Cardiac muscle cell (in vitro differentiated cells and primary cell): ENCODE data around the gene CDT1. TPM values are rescaled to one million over a fixed set of nuclear protein-coding genes. Genes with fewer than 3 reads are reported as not detected.

Source experiments
- DNase-seq, 2 donors: peaks; one replicate each; pipeline versions ENCODE4 v3.0.0 to v3.0.0-alpha.2; 2010 to 2017; ENCODE audit warnings: low read depth in 1 of 2, low spot score in 1 of 2
- H3K27ac ChIP-seq: fragments of 200-600 bp; sonication (generic); 2 replicates; pipeline ENCODE4 v1.5.1; 2016
- H3K27me3 ChIP-seq: fragments of 200-600 bp; sonication (generic); 2 replicates; pipeline ENCODE4 v1.6.0; 2016; ENCODE audit warnings: control low read depth
- H3K36me3 ChIP-seq: fragments of 200-600 bp; sonication (generic); 2 replicates; pipeline ENCODE4 v1.5.1; 2016; ENCODE audit warnings: control low read depth
- H3K4me1 ChIP-seq: fragments of 200-600 bp; sonication (generic); 2 replicates; pipeline ENCODE4 v1.8.1; 2017; ENCODE audit warnings: low read depth, mild to moderate bottlenecking, mixed run types
- H3K4me3 ChIP-seq: fragments of 200-600 bp; sonication (generic); 2 replicates; pipeline ENCODE4 v1.5.1; 2016; ENCODE audit warnings: mild to moderate bottlenecking
- H3K9me3 ChIP-seq: fragments of 200-600 bp; sonication (generic); 2 replicates; pipeline ENCODE4 v1.5.1; 2017; ENCODE audit warnings: low read depth, mild to moderate bottlenecking, control low read depth
- polyA plus RNA-seq: library from polyadenylated mRNA; unstranded; fragments of >200 nt; fragmentation: Nextera tagmentation; extraction: Ambion mirVana; gene quantifications from 2 replicates; pipeline ENCODE4 v1.2.1, GENCODE V29; 2016
- total RNA-seq: library from RNA; depleted of rRNA; stranded (reverse); fragments of >200 nt; gene quantifications from 2 replicates; pipeline ENCODE4 v1.2.3, GENCODE V29; 2016
- TF ChIP-seq, protein P1 (sequence below): IDR thresholded peaks from 2 replicates; pipeline ENCODE4 v1.5.1; 2012; ENCODE audit warnings: low read depth, mild to moderate bottlenecking, low read length

Gene CDT1
- total and polyA plus RNA-seq, 2 experiments from 2014 or later, result 17.9 to 29.6 TPM

DNA sequence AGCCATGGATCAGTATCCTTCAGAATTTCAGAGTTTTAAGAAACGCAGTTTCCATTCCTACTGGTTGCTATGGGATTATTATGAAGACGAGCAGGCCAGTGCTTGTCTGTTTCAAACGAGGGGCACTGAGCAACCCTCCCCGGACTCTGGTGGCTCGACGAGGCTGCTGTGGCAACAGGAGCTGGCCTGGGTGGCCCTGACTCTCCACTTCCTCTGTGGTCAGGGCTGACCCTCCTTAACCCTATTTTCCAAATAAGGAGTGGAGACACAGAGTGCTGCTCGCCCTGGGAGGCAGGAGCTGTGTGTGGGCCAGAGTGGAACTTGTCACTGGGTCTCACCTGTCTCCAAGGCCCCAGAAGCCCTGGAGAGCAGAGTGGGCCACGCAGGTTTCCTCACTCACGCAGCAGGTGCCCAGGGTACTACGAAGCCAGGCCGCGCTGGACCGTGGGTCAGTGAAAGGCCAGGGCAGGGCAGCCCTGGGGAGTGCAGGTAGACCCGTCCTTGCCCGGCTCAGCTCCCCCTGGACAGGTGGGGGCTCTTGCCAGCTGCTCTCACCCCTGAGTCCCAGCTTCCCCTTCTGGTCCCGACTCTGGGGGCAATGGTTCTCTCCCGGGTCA, 49.8 kb downstream of the CDT1 start:
- Histone ChIP-seq H3K4me3 (no peak overlapping the region), H3K9me3 (no peaks in the 10 kb centered on the region), H3K4me1 (no peaks in the 10 kb centered on the region), H3K36me3 (no peaks in the 10 kb centered on the region), H3K27me3 (no peaks in the 10 kb centered on the region), H3K27ac (peak overlapping the region; percentile 48)
- no peak for DNase-seq
- TF ChIP-seq, protein P1, sequence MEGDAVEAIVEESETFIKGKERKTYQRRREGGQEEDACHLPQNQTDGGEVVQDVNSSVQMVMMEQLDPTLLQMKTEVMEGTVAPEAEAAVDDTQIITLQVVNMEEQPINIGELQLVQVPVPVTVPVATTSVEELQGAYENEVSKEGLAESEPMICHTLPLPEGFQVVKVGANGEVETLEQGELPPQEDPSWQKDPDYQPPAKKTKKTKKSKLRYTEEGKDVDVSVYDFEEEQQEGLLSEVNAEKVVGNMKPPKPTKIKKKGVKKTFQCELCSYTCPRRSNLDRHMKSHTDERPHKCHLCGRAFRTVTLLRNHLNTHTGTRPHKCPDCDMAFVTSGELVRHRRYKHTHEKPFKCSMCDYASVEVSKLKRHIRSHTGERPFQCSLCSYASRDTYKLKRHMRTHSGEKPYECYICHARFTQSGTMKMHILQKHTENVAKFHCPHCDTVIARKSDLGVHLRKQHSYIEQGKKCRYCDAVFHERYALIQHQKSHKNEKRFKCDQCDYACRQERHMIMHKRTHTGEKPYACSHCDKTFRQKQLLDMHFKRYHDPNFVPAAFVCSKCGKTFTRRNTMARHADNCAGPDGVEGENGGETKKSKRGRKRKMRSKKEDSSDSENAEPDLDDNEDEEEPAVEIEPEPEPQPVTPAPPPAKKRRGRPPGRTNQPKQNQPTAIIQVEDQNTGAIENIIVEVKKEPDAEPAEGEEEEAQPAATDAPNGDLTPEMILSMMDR, result no peak

DNA sequence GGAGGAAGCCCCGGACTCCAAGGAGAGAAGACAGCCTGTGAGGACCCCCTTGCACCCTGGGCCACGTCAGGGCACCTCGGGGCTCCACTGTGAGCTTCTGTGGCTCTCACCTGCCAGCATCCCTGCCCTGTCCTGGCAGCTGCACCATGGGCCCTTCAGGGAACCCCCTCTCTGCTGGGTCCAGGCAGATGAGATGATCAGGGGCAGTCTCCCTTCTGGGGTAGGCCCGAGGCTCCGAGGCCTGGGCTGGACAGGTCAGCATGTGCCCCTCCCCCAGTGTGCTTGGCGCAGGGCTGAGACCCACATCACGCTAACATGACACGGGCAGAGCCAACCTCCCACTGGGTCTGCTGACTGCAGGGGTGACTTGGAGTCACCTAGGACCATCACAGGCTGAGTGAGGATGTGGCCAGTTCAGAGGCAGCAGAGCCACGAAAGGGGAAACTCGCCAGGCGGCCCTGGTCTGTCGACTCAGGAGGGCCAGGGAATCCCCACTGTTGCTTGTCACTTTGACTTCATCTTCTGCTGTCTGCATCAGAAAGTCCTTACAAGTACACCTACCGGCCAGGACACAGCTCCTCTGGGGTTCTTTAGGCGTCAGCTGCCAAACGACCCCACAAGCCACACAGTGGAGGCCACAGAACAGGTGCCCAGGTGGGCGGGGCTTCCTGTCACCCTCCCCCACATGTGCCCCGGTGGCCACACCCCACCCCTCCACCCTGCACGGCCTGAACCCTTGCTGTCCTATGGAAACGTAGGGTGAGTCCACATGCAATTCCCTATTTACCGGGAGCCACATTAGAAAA, 50.9 kb downstream of the CDT1 start:
- Histone ChIP-seq H3K27me3 (no peaks in the 10 kb centered on the region), H3K4me1 (no peaks in the 10 kb centered on the region), H3K27ac (no peak overlapping the region), H3K36me3 (peaks cover 2% of the 10 kb centered on the region), H3K9me3 (no peaks in the 10 kb centered on the region), H3K4me3 (no peak overlapping the region)
- TF ChIP-seq, protein P1, result no peak
- no peak for DNase-seq

DNA sequence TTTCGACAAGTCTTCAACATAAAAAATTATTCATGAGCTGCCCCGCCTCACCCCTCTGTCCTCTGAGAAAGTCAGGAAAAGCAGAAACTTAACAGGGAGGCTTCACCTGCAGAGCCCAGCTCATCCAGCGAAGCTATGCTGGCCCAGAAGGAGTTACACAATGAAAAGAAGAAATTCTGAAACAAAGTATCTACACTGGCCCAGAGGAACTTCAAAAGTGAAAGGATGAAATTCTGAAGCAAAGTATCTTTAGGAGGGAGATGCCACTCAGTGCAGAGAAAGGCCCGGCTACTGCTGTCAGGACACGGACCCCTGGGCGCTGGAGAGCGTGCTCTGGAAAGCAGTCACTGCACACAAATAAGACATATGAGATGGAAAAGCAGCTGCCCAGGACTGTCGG, 51.6 kb downstream of the CDT1 start:
- H3K4me3 ChIP-seq, result no peak overlapping the region
- no peaks in the 10 kb centered on the region for H3K4me1 ChIP-seq
- no peak overlapping the region for H3K27ac ChIP-seq
- TF ChIP-seq, protein P1, result no peak
- no peaks in the 10 kb centered on the region for H3K9me3 ChIP-seq
- no peaks in the 10 kb centered on the region for H3K27me3 ChIP-seq
- DNase-seq, result no peak
- peaks cover 4% of the 10 kb centered on the region for H3K36me3 ChIP-seq

DNA sequence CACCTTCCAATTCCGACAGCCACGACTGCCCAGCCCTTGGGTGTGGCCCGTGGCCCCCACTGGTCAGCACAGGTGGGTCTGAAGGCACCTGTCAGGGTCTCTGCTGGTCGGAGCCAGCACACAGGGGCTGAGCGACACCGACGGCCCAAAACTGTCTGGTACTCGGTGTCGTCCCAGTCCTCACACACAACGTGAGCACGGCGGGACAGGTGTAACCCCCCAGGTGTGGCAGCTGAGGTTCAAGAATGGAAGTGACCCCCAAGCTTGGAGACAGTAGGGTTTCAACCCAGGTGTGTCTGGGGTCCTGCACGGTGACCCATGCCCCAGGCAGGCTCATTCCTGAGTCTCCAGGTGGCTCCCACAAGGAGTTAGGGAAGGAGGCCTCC, 52.1 kb downstream of the CDT1 start:
- TF ChIP-seq, protein P1, result no peak
- Histone ChIP-seq H3K27me3 (no peaks in the 10 kb centered on the region), H3K9me3 (no peaks in the 10 kb centered on the region), H3K27ac (no peak overlapping the region), H3K4me1 (no peaks in the 10 kb centered on the region), H3K4me3 (peak overlapping the region; percentile 75), H3K36me3 (peaks cover 4% of the 10 kb centered on the region)
- no peak for DNase-seq

DNA sequence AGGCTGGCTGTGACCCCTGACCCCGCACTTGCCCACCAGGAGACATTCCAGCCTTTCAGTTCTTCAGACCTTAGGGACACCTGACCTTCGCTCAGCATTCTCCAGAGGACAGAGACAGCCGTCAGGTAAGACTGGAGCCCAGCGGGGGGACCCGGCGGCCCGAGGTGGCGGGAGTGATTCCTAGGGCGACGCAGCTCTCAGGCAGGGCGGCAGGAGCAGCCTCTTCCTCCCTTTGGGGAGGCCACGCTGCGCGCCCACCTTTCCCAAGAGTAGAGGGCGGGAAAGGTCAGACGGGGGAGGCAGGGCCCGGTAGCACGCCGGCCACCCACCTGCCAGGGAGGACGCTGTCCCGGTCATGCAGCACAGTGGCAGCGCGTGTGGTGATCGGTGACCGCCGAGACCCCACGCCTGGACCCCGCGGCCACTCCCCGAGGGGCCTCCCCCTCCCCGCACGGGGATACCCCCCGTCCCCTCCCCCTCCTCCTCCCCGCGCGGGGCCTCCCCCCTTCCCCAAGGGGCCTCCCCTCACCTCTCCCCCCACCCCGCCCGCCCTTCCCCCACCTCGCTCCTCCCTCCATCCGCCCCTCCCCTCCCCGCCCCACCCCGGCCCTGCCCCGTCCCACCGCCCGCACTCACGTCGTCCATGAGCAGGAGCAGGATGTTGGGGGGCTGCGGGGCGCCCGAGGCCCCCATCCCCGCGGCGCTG, 52.7 kb downstream of the CDT1 start:
- TF ChIP-seq, protein P1, result no peak
- no peaks in the 10 kb centered on the region for H3K9me3 ChIP-seq
- no peak overlapping the region for H3K27ac ChIP-seq
- H3K27me3 ChIP-seq, result no peaks in the 10 kb centered on the region
- no peaks in the 10 kb centered on the region for H3K4me1 ChIP-seq
- peaks cover 4% of the 10 kb centered on the region for H3K36me3 ChIP-seq
- DNase-seq, result peak in 1 of 2 donors; percentile 31
- H3K4me3 ChIP-seq, result peak overlapping the region; percentile 75
